Measurements from ENCODE around the gene ST3GAL2.

Gene ST3GAL2

GRCh38 chr16:70476272-70477020, 37.5 kb upstream of the ST3GAL2 start:
- peak overlapping the region; percentile 94 for H2AK5ac ChIP-seq (ENCODE audit: low read length, severe bottlenecking)
- peak overlapping the region; percentile 74 for H2BK120ac ChIP-seq (ENCODE audit: low read depth, low read length)
- no peaks in the 10 kb centered on the region for H3K79me1 ChIP-seq (replicated peaks; ENCODE audit: low read length, poor library complexity, severe bottlenecking)
- no peak overlapping the region for H2BK5ac ChIP-seq (ENCODE audit: low read depth, low read length, poor library complexity, severe bottlenecking)
- peak overlapping the region; percentile 7 to 77 for H2BK12ac ChIP-seq (ENCODE audit: low read length in 2 of 2)
- peaks cover 40 to 73% of the 10 kb centered on the region in 2 experiments for H3K36me3 ChIP-seq (ENCODE audit: control insufficient read depth in 1 of 2, insufficient read depth in 2 of 2, low read depth in 1 of 2, low read length in 2 of 2)
- H2BK15ac ChIP-seq (ENCODE audit: low read depth, poor library complexity, severe bottlenecking), result peak overlapping the region; percentile 78
- DNase-seq, result peak; percentile 79
- no peak overlapping the region for H3K4me3 ChIP-seq (ENCODE audit: insufficient read depth in 1 of 2, low read depth in 1 of 2, low read length in 2 of 2)
- H3K27ac ChIP-seq (ENCODE audit: low read length, poor library complexity, severe bottlenecking), result peak overlapping the region; percentile 97
- no peak overlapping the region for H2AFZ ChIP-seq (ENCODE audit: low read depth, low read length)
- peak overlapping the region in 1 of 2 experiments; percentile 62 for H3K14ac ChIP-seq (ENCODE audit: low read length in 2 of 2)
- peak overlapping the region in 1 of 2 experiments; percentile 16 for H3K23ac ChIP-seq (ENCODE audit: low read length in 2 of 2)
- peak overlapping the region; percentile 56 to 89 for H3K18ac ChIP-seq (ENCODE audit: low read depth in 1 of 2, low read length in 2 of 2)
- H3K9me3 ChIP-seq (ENCODE audit: control insufficient read depth, low read length), result no peaks in the 10 kb centered on the region
- no peaks in the 10 kb centered on the region for H3K27me3 ChIP-seq (ENCODE audit: control insufficient read depth in 1 of 2, insufficient read depth in 1 of 2, low read length in 2 of 2)
- WGBS, result 65% methylated on average over 13 of the region's 13 CpGs
- peak overlapping the region; percentile 0 to 82 for H3K4ac ChIP-seq (ENCODE audit: low read depth in 1 of 2, low read length in 2 of 2)
- H4K91ac ChIP-seq (ENCODE audit: low read length), result peak overlapping the region; percentile 89
- peak overlapping the region; percentile 38 for H3K4me2 ChIP-seq (ENCODE audit: low read length, poor library complexity, severe bottlenecking)
- peak overlapping the region; percentile 70 for H4K8ac ChIP-seq (ENCODE audit: low read length)
- H3K4me1 ChIP-seq (ENCODE audit: control insufficient read depth, insufficient read depth, low read depth, low read length), result peaks cover 37% of the 10 kb centered on the region
- H3K9ac ChIP-seq (ENCODE audit: low read length), result peak overlapping the region; percentile 78

- WGBS, result 89% methylated on average over 24 of the region's 24 CpGs
- no peak overlapping the region for H3K4me2 ChIP-seq (ENCODE audit: low read length, poor library complexity, severe bottlenecking)
- H2BK120ac ChIP-seq (ENCODE audit: low read depth, low read length), result no peak overlapping the region
- H2AK5ac ChIP-seq (ENCODE audit: low read length, severe bottlenecking), result peak overlapping the region; percentile 77
- H3K23ac ChIP-seq (ENCODE audit: low read length in 2 of 2), result no peak overlapping the region
- no peaks in the 10 kb centered on the region for H3K79me1 ChIP-seq (replicated peaks; ENCODE audit: low read length, poor library complexity, severe bottlenecking)
- no peak overlapping the region for H3K14ac ChIP-seq (ENCODE audit: low read length in 2 of 2)
- H3K18ac ChIP-seq (ENCODE audit: low read depth in 1 of 2, low read length in 2 of 2), result no peak overlapping the region
- peak overlapping the region; percentile 27 for H4K8ac ChIP-seq (ENCODE audit: low read length)
- H3K9me3 ChIP-seq (ENCODE audit: control insufficient read depth, low read length), result no peaks in the 10 kb centered on the region
- H4K91ac ChIP-seq (ENCODE audit: low read length), result peak overlapping the region; percentile 43
- no peak overlapping the region for H2AFZ ChIP-seq (ENCODE audit: low read depth, low read length)
- no peak overlapping the region for H2BK12ac ChIP-seq (ENCODE audit: low read length in 2 of 2)
- no peak for DNase-seq
- H3K4ac ChIP-seq (ENCODE audit: low read depth in 1 of 2, low read length in 2 of 2), result peak overlapping the region in 1 of 2 experiments; percentile 46
- no peaks in the 10 kb centered on the region for H3K27me3 ChIP-seq (ENCODE audit: control insufficient read depth in 1 of 2, insufficient read depth in 1 of 2, low read length in 2 of 2)
- H3K9ac ChIP-seq (ENCODE audit: low read length), result no peak overlapping the region
- peaks cover 28 to 72% of the 10 kb centered on the region in 2 experiments for H3K36me3 ChIP-seq (ENCODE audit: control insufficient read depth in 1 of 2, insufficient read depth in 2 of 2, low read depth in 1 of 2, low read length in 2 of 2)
- no peak overlapping the region for H3K4me3 ChIP-seq (ENCODE audit: insufficient read depth in 1 of 2, low read depth in 1 of 2, low read length in 2 of 2)
- H2BK5ac ChIP-seq (ENCODE audit: low read depth, low read length, poor library complexity, severe bottlenecking), result no peak overlapping the region
- no peak overlapping the region for H2BK15ac ChIP-seq (ENCODE audit: low read depth, poor library complexity, severe bottlenecking)
- peaks cover 41% of the 10 kb centered on the region for H3K4me1 ChIP-seq (ENCODE audit: control insufficient read depth, insufficient read depth, low read depth, low read length)
- peak overlapping the region; percentile 26 for H3K27ac ChIP-seq (ENCODE audit: low read length, poor library complexity, severe bottlenecking)
Observed at GRCh38 chr16:70475054-70475871, 36.4 kb upstream of the ST3GAL2 start.

- Histone ChIP-seq H2BK12ac (ENCODE audit: low read length in 2 of 2) (no peak overlapping the region), H4K91ac (ENCODE audit: low read length) (no peak overlapping the region), H3K23ac (ENCODE audit: low read length in 2 of 2) (no peak overlapping the region), H2BK15ac (ENCODE audit: low read depth, poor library complexity, severe bottlenecking) (no peak overlapping the region), H2BK120ac (ENCODE audit: low read depth, low read length) (no peak overlapping the region), H3K27me3 (ENCODE audit: control insufficient read depth in 1 of 2, insufficient read depth in 1 of 2, low read length in 2 of 2) (no peaks in the 10 kb centered on the region), H2BK5ac (ENCODE audit: low read depth, low read length, poor library complexity, severe bottlenecking) (no peak overlapping the region), H3K18ac (ENCODE audit: low read depth in 1 of 2, low read length in 2 of 2) (no peak overlapping the region), H3K14ac (ENCODE audit: low read length in 2 of 2) (no peak overlapping the region), H2AFZ (ENCODE audit: low read depth, low read length) (no peak overlapping the region), H2AK5ac (ENCODE audit: low read length, severe bottlenecking) (peak overlapping the region; percentile 77), H3K9ac (ENCODE audit: low read length) (no peak overlapping the region), H3K36me3 (ENCODE audit: control insufficient read depth in 1 of 2, insufficient read depth in 2 of 2, low read depth in 1 of 2, low read length in 2 of 2) (peaks cover 20 to 66% of the 10 kb centered on the region in 2 experiments), H3K4me1 (ENCODE audit: control insufficient read depth, insufficient read depth, low read depth, low read length) (peaks cover 37% of the 10 kb centered on the region), H3K4me3 (ENCODE audit: insufficient read depth in 1 of 2, low read depth in 1 of 2, low read length in 2 of 2) (no peak overlapping the region), H3K79me1 (replicated peaks; ENCODE audit: low read length, poor library complexity, severe bottlenecking) (no peaks in the 10 kb centered on the region), H3K4ac (ENCODE audit: low read depth in 1 of 2, low read length in 2 of 2) (no peak overlapping the region), H3K27ac (ENCODE audit: low read length, poor library complexity, severe bottlenecking) (no peak overlapping the region), H3K4me2 (ENCODE audit: low read length, poor library complexity, severe bottlenecking) (no peak overlapping the region), H4K8ac (ENCODE audit: low read length) (no peak overlapping the region), H3K9me3 (ENCODE audit: control insufficient read depth, low read length) (no peaks in the 10 kb centered on the region)
- DNase-seq, result no peak
- 97% methylated on average over 22 of the region's 22 CpGs for WGBS
Observed at GRCh38 chr16:70474320-70475053, 35.6 kb upstream of the ST3GAL2 start.
